T-helper 9 cell (primary cell): ENCODE data around the gene ZFYVE28.

Source experiments
- DNase-seq: peaks from one replicate; pipeline ENCODE4 v3.0.0-alpha.2; 2020

ZFYVE28 gene

DNA sequence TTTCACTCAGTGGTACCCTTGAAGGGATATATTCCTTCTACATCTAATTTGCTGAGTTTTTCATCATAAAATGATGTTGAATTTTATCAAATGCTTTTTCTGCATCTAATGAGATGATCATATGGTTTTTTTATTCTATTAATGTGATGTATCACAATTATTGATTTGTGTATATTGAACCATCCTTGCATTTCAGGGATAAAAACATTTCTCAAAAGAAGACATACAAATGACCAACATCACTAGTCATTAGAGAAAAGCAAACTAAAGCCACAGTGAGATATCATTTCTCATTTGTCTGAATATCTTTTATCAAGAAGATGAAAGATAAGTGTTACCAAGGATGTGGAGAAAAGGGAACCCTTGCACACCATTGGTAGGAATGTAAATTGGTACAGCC, 90.9 kb downstream of the ZFYVE28 start:
- no peak for DNase-seq

GRCh38 chr4:2324891-2325290, 93.6 kb downstream of the ZFYVE28 start:
- no peak for DNase-seq

DNA sequence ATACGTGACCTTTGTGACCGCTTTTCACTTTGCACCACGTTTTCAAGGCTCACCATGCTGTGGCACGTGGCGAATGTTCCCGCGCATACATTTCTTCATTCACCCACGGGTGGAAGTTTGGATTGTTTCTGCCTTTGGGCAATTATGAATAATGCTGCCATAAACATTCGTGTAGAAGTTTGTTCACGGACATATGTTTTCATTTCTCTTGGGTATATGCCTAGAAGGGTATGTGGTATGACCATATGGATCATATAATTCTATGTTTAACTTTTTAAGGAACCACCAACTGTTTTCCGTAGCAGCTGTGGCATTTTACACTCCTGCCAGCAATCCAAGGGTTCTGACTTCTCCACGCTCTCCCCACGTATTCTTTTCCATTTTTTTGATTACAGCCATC, 95.6 kb downstream of the ZFYVE28 start:
- DNase-seq: no peak

- no peak for DNase-seq
Measured at GRCh38 chr4:2322227-2322626, 96.2 kb downstream of the ZFYVE28 start.

DNA sequence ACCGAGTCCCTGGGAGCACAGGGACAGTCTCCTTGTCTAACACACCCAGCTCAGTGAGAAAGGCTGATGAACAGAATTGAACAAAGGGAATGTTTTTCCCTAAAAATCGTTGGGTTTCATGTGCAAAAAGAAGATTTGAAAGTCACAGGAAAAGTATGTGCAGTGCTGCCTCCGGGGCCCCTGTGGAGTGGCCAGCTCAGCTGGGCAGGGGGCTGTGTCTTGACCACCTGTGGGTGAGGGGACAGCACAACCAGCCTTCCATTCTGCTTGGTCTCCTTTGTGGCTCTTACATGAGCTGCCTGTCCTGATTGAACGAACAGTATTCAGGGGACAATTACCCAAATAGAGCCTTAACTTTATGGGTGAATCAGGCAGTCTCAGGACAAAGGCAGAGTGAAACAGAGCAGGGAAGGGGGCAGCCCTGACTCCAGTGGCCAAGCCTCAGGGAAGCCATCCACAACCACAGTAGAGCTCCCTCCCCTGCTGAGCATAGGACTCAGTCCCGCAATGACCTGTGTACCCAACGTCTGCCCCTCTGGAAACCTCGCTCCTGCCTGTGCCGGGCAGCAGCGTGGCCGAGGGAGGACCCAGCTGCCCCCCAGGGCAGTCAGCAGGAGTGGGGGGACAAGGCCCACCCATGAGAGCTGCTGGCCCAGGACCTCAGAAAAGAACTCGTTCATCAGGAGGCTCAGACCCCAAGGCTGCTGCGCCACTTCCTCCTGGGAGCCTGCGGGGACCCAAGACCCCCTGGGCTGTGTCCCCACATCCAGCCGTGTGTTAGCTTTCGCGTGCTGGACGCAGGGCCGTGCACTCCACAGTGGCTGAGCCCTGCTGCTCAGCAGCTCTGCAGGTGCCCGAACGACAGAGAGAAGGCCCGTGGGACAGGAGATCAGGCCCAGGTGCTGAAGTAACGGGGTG, 96.9 kb downstream of the ZFYVE28 start:
- DNase-seq: no peak

- DNase-seq: no peak
Measured at GRCh38 chr4:2320746-2321145, 97.7 kb downstream of the ZFYVE28 start.

DNA sequence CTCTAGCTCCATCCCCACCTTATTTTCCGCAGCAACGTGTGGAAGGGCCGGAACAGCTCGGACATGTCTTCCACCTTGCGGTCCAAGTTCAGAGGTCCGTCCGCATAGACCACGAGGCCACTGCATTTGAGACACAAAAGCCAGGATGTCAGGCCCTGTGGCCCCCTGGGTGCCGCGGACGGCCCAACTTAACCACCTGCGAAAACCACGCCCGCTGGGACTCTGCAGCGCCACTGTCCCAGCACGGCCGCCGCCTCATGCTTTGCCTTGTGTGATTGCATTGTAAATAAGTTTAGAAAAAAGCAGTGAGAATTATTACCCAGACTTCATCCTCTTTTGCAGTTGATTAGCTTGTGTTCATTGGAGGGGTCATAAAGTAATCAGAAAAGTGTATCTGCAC, 98.3 kb downstream of the ZFYVE28 start:
- DNase-seq: no peak

- DNase-seq: no peak
Measured at GRCh38 chr4:2318885-2319284, 99.6 kb downstream of the ZFYVE28 start.

DNA sequence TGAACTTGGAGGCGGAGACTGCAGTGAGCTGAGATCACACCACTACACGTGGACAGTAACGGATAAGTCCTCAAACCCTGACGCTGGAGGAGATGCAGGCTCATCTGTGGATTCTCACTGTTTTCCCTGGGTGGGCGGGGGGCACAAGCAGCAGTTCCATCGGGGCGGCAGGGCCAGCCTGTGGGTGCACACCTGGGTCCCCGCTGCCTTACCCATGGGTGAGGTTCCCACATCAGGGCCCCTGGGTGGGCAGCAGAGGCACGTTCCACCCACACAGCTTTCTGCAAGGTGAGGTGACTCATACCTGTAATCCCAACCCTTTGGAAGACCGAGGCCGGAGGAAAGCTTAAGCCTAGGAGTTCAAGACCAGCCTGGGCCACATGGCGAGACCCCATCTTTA, 100.0 kb downstream of the ZFYVE28 start:
- no peak for DNase-seq

- DNase-seq: no peak
Measured at GRCh38 chr4:2313366-2313765, 105.1 kb downstream of the ZFYVE28 start.

- DNase-seq: no peak
Measured at GRCh38 chr4:2306773-2307410, 111.6 kb downstream of the ZFYVE28 start.

DNA sequence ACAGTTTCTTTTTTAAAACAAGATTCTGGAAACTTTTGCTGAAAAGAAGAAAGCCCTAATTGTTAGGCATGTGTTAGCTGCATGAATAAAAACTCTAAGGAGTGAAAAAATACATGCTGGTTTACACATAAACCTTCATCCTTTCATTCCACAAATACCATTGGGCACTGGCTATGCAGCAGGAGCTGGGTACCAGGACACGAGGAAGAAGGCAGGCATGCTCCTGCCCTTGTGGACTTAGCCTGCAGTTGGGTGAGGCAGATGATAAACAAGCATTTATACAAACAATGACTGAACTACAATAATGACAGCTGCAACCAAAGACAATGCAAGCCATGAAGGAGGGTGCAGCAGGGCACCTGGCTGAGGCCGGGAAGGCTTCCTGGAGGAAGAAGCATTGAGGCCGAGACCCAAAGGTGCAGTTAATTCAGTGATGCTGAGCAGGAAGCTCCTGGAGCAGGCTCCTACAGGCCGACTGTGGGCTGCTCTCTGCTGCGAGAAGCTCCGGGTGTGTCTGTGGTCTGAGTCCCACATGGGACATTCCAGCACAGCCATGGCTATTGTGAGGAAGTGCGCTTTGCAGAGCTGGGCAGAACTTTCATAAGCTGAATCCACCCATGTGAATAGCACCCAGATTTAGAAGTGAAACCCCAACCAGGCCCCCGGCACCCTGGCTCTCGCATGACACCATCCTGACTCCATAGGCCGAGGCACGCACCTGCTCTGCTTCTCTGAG, 112.5 kb downstream of the ZFYVE28 start:
- no peak for DNase-seq

DNA sequence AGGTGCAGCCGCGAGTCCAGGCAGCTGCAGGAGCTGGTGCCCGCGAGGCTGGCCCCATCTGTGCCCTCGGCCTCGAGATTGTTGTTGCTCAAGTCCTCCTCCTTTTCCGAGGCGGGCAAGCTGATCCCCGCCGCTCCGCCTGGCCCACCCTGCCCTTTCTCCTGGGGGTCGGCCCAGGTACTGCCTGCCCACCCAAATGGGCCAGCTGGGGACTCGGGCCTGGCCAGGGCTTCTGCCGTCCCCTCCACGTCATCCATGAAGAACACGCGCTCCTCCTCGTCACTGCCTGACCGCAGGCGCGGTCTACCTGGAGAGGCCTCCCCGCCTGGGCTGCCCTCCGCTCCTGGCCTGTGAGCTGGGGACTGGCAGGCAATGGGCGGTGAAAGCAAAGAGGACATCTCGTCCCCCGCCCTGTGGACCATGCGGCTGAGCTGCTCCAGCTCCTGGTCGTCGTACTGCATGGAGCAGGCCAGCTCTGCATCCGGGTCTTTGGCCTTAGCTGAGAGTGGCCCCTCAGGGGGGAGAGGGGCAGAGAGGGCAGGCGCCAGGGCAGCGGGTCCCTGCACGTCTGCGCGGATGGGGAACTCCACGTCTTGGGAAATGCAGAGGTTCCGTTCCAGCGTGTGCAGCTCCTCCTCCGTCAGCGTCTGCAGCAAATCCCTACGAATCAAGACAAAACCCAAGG, 113.4 kb downstream of the ZFYVE28 start:
- no peak for DNase-seq

DNA sequence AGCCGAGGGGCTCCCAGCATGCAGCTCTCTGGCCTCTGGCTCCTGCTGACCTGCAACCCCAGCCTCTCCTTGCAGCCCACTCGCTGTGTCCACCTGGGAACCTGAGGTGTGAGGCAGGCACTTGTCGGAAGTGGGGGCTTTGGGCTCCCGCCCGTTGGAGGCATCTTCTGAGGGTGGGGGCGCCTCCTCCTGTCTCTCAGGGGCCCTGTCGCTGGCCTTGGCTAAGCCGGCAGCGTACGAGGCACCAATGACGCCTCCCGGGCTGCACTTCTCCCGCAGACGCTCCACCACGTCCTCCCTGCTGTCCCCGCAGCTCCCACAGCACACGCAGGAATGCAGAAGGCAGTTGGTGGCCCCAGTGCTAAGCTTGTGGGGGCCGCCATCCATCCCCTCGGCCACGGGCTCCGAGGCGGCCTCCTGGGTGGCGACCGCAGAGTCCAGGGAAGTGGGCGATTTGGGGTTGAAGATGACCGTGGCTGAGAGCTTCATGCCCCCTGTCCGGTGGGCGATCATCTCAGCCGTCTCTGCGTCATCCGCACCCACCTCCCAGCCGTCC, 114.0 kb downstream of the ZFYVE28 start:
- no peak for DNase-seq

DNA sequence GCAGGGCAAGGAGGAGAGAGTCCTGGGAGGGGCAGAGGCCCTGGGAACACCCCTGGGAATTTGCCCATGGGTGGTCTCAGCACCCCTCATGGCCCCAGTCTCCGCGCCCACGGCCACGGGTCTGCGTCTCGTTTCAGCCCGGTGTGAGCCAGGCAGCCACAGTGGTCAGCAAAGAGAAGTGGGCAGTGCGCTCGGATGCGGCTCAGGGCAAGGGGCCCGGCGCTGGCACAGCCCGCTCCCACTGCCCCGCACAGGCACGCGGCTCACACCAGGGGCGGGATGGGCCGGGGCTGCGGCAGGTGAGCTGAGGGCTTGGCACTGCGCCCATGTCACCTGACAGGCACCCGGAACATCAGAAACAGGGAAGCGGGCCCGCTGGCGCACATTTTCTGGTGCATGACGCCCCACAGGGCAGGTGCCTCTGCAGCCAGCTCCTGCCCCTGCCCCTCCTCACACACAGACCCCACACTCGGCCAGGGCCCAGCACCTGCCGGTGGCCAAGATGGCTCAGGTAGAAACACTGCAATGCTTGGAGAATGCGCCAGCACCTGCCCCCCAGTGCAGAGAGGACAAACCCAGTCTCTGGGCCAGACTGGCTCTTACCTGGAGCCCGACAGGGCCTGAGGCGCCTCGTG, 114.6 kb downstream of the ZFYVE28 start:
- DNase-seq: no peak

- no peak for DNase-seq
Measured at GRCh38 chr4:2303121-2303685, 115.2 kb downstream of the ZFYVE28 start.

DNA sequence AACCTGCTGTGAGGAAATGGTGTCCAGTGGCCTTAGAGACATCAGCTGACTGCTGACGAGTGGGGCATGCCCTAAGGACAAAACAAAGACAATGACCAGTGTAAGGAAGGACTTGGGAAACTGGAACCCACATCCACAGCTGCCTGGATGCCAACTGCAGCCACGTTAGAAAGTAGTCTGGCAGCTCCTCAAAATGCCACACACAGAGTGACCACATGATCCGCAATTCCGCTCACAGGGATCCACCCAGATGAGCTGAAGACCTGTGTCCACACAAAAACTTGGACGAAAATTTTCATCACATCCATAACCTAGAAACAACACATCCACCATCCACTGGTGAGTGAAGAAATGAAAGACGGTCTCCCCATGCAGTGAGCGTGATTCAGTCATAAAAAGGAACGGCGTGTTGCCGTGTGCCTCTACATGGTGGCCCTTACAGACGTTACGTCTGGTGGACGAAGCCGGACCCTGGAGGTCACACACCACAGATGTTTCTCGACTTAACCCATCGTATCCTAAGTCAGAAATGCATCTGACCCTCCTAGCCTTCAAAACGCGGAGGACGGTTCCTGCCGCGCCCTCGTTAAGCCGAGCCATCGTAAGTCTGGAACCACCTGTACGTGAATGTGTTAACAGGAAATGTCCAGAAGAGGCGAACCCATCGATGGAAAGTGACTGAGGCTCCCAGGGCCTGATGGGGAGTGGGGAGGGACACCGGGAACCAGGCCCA, 115.9 kb downstream of the ZFYVE28 start:
- DNase-seq: no peak

- DNase-seq: no peak
Measured at GRCh38 chr4:2301806-2302205, 116.6 kb downstream of the ZFYVE28 start.

GRCh38 chr4:2301225-2301642, 117.2 kb downstream of the ZFYVE28 start:
- no peak for DNase-seq

DNA sequence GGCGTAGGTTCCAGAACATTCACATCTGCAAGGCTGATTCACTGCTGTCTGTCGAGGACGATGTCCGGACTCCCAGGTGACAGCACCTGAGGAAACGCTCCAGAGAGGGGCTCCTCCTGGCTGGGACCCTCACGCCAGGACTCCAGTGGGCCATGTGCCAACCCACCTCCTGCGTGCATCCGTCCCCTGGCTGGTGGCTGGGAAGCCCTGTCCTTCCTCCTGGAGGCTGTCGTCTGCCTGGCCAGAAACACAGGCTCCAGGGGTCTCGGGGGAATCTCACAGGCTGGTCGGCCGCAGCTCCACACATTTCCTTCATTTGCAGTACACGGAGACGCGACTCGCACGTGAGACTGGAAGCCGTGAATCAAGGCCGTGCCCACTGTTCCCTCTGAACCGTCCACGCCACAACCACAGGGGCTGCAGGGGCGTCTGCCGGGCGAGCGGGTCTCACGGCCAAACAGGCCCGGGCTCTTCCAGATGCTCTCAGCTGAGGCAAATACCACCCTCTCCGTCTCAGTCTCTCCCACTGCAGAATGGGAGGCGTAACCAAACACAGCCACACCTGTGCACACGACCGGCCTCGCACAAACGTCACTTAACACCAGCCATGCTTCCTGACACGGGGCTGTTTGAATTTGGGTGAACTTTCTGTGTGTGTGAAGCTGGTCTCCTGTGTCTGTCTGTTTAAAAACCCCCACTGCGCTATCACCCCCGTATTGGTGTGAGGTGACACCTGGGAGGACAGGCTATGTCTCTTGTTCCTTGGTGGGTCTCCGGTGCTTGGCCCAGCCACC, 117.8 kb downstream of the ZFYVE28 start:
- DNase-seq: no peak
